NCI-H187 (cell line): ENCODE results near the gene INA.
"Not testable (repeated sequence)": the region's sequence is repeated elsewhere in the genome, so short reads cannot be mapped to it uniquely, and the experiment has no call there.

Experiments used
- DNase-seq, 2 experiments: peaks; one replicate each; lab custom pipeline; 2025; lab: John Stamatoyannopoulos, UW

INA gene

GRCh38 chr10:103276896-103277712 lies at the start of gene INA:
Gene INA (plus strand): TSS chr10:103277138. CDS start chr10:103277212, 74 bp downstream.
- DNase-seq: peak; percentile 63 to 71

GRCh38 chr10:103227416-103227815 lies 49.5 kb upstream of the INA start:
- no peak for DNase-seq

- no peak for DNase-seq
Observed at GRCh38 chr10:103231047-103231551, 45.8 kb upstream of the INA start.

- DNase-seq: no peak
Observed at GRCh38 chr10:103232131-103232673, 44.7 kb upstream of the INA start.

- DNase-seq: no peak
Observed at GRCh38 chr10:103232772-103233488, 44.0 kb upstream of the INA start.

GRCh38 chr10:103235775-103236174 lies 41.2 kb upstream of the INA start:
- no peak for DNase-seq

- DNase-seq: no peak
Observed at GRCh38 chr10:103238506-103239252, 38.3 kb upstream of the INA start.

GRCh38 chr10:103241262-103242011 lies 35.5 kb upstream of the INA start:
- no peak for DNase-seq

GRCh38 chr10:103244666-103245271 lies 32.2 kb upstream of the INA start:
- DNase-seq: no peak

GRCh38 chr10:103245587-103245986 lies 31.4 kb upstream of the INA start, which contains the start of gene RPEL1:
Gene RPEL1 (plus strand): TSS chr10:103245887. CDS start chr10:103245997, 110 bp downstream.
- not testable (repeated sequence) for DNase-seq

- DNase-seq: no peak
Observed at GRCh38 chr10:103246324-103246723, 30.6 kb upstream of the INA start.

- no peak for DNase-seq
Observed at GRCh38 chr10:103254113-103254512, 22.8 kb upstream of the INA start.

- no peak for DNase-seq
Observed at GRCh38 chr10:103254538-103255325, 22.2 kb upstream of the INA start.

- DNase-seq: no peak
Observed at GRCh38 chr10:103256613-103257012, 20.3 kb upstream of the INA start.

- no peak for DNase-seq
Observed at GRCh38 chr10:103257812-103258211, 19.1 kb upstream of the INA start.

- DNase-seq: not testable (repeated sequence)
Observed at GRCh38 chr10:103258928-103259327, 18.0 kb upstream of the INA start.

GRCh38 chr10:103259989-103260388 lies 16.9 kb upstream of the INA start:
- DNase-seq: no peak

- no peak for DNase-seq
Observed at GRCh38 chr10:103262229-103262628, 14.7 kb upstream of the INA start.

GRCh38 chr10:103265717-103266329 lies 11.1 kb upstream of the INA start:
- no peak for DNase-seq
